CD4-positive, alpha-beta T cell treated with Interleukin-6 for 4 hours (primary cell): Measurements from ENCODE around the gene DNPEP.
"Not testable (repeated sequence)": the region's sequence is repeated elsewhere in the genome, so short reads cannot be mapped to it uniquely, and the experiment has no call there.

ENCODE experiments used
- DNase-seq: peaks from one replicate; pipeline ENCODE4 v3.0.0-alpha.2; 2020; ENCODE audit warnings: mixed read lengths

Gene DNPEP

DNA sequence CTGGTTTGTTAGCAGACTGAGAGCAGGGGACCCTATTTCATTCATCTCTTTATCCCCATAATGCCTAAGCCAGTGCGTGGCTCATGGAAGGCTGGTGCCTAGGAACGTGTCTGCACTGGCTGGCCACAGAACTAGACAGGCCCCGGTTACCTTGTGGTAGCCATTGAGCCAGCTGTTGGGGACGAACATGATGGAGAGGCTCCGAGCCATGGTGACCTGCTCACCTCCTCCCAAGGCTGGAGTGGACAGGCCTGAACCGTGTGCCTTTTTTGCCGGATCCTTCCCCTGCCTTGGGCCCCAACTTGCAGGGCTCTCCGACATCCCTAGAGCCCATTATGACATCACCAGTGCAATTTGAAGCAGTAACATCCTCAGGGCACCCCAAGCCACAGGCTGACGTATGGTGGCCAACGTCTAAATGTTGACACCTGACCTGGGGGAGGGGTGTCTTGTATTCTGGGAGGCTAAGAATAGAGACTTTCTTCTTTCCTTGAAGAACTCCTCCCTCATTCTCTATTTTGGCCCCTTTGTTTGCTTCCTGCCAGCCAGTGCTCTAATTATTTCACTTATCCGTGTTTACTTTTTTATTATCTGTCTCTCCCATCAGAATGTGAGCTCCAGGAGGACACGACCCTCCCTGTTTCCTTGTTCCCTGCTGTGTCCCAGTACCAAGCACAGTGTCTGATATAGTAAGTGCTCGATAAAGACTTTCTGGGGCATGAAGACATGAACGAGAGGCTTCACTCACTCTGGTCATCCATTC, 12.2 kb upstream of the DNPEP start:
- DNase-seq, result no peak

DNA sequence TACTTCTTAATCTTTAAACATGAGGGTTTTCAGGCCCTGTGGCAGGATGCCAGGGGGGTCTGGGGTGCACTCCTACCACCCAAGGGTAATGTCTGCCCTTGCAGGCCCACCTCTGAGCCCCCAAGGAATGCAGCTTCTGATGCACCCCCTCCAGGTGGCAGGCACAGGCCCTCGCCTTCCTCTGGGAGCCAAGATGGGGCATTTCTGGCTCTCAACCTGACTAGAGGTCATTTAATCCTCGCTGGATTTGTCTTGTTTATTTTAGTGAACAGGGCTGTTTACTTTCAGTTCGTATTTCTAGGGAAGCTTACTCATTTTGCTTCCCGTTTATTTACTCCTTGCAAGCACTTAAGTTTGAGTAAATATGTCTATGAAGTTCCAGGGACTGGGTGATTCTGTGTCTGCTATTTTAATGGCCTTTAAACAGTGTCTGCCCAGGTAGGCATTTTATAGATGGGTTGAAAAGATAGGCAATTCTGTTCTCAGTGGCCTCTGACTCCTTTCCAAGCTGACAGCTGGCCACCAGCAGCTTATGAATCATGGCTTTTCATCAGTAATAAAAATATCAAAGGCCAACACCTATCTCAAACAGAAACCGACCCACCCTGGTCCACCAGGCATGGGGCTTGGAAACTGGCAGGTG, 11.1 kb upstream of the DNPEP start:
- DNase-seq, result no peak

DNA sequence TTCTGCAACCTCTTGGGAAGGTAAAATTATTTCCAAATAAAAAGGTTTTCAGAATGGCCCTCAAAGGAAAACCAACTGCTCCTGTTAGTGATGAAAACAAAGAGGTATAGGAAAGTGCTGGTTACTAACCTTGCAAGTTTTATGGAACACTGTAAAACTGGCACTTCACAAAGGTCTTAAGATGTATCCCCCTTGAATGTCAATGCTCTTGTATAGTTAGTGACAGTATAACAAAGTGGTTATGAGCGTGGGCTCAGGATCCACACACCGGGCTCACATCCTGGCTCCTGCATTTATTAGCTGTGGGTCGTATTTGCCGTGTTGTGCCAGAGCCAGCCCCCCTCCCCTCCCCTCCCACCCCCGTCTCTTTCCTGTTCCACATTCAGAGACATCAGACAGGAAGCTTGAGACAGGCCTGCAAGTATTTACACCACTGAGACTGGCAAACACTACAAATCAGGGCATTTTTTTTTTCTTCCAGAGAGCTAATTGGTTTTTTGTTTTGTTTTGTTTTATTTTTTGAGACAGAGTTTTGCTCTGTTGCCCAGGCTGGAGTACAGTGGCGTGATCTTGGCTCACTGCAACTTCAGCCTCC, 9.2 kb upstream of the DNPEP start:
- DNase-seq, result peak; percentile 46

DNA sequence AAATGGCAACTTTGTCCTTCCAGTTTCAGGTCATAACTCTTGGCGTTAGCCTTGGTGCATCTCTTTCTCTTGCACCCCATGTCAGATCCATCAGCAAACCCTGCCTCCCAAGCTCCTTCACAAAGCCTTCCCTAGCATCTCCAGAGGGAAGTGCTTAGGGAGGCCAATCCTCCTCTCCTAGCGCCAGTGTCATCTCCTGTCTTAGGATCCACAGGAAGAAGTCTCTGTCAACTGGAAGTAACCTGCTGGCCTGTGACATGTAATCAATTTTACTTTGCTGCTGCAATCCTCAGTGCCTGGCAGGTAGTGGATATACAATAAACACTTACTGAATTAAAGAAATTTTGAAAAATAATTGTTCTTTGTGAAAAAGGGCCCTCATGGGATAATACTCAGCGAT, 7.9 kb upstream of the DNPEP start:
- DNase-seq, result no peak

DNA sequence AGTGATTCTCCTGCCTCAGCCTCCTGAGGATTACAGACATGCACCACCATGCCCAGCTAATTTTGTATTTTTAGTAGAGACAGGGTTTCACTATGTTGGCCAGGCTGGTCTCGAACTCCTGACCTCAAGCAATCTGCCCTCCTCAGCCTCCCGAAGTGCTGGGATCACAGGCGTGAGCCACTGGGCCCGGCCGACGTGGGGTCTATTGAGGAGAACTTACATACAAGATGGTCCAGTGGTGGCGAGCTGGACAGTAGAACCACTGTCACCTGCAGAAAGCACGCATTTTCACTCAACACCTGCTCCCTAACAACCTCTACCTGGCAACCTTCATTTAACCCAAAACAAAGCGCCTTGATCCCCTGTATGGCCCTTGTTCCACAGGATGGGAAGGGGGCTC, 7.3 kb upstream of the DNPEP start:
- DNase-seq, result not testable (repeated sequence)

DNA sequence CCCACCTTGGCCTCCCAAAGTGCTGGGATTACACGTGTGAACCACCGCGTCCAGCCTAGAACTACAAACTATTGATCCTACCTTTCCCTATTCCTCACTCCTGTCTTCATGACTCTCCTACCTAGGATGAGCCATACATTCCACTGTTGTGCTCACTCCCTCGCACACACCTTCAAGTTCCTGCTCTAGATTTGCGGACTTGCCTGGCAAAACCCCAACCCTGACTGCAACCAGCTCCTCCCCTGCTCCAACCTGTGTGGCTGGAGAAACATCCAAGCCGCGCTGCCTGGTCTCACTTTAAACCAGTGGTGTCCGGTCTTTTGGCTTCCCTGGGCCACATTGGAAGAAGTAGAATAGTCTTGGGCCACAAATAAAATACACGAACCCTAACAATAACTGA, 5.0 kb upstream of the DNPEP start:
- DNase-seq, result no peak

DNA sequence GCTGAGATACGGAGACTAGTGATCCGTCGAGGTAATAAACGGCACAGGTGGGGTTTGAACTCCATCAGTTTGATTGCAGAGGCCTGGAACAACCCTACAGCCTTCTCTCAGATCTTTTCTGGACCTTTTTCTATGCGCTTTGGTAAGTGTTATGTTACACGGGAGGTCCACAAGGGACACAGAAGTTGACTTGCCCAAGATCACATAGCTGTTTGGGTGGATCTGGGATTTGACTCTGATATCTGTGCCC, 1.1 kb upstream of the DNPEP start:
- no peak for DNase-seq

DNA sequence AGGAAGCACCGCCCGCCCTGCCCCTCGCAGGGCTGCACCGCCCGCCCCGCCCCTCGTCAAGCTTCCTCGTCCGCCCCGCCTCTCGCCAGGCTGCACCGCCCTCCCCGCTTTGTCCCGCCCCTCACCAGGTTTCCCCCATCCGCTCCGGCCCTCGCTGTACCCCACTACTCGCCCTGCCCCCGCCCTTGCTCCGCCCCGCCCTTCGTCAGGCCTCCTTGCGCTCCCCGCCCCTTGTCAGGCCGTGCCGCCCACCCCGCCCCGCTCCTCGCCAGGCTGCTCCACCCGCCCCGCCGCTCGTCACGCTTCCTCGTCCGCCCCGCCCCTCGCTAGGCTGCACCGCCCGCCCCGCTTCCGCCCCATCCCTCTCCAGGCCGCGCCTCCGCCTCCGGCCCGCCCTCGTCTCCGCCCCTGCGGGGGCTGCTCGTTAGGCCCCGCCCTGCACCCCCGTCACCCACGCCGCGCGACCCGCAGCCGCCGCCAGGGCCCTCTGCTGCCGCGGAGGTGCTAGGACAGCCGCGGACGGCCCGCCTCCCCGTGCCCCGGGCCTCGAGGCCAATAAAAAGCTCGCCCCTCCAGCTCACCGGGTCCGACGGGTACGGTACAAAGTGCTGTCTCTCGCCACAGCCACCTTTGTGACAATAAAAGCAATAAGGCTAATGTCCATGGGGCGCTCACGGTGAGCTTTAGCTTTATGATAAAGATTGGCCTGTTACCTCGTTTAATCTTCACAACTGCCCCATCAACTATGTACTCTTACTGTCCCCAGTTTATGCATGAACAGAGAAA, 602 bp upstream of the DNPEP start:
- DNase-seq, result peak; percentile 99

DNA sequence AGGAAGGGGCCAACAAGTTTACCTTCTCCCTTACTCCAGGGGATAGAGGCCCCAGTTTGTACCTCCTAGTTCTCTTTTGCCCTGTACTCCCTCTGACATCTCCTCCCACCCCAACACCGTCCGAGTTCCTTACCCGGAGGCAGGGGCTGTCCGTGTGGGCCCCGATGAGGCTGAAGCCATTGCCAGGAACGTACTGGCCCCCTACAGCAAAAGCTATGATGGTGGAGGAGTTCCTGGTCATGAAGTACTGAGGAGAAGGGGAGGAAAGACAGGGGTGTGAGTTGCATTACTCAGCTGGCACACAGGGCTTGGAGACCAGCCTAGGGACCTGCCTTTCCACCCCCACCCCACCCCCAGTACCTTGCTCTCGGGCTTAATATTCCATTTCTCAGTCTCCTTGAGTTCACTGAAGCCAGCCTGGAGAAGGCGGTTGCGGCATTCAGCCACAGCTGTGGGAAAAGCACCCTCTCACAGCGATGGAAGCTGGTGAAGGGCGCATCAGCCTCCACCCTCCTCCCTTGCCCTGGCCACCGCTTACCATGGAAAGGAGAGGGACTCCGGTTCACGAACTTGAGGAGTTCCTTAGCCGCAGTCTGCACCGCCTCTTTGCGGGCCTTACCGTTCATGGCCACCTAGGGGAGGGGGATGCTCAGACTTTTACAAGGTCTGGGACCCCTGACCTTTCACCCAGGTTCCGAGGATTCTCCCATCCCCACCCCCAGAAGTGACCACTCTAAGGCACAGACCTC, 1.0 kb downstream of the DNPEP start:
- DNase-seq, result peak; percentile 16

DNA sequence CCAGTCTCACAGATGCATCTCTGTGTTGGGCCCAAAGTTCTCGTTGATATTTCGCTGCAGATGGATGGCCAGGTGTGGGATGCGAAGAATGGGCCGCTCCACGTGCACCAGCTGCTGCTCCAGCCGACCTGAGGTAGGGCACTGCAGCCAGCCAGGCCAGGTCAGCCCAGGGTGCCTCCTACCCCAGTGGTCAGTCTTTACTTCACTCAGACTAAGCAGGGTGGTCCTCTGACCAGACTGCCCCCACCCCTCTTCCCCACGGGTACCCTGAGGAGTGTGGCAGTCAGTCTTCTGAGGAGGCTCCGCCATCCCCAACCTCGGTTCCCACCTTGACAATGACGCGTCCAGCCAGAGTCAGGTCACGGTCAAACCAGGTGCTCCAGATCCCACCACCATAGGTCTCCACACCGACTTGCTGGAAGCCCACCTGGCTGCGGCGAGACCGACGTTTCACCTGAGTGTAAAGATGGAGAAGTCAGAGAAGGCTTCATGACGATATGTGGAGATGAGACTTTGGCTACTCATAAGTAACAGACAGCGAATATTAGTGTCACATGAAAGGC, 1.7 kb downstream of the DNPEP start:
- DNase-seq, result no peak

DNA sequence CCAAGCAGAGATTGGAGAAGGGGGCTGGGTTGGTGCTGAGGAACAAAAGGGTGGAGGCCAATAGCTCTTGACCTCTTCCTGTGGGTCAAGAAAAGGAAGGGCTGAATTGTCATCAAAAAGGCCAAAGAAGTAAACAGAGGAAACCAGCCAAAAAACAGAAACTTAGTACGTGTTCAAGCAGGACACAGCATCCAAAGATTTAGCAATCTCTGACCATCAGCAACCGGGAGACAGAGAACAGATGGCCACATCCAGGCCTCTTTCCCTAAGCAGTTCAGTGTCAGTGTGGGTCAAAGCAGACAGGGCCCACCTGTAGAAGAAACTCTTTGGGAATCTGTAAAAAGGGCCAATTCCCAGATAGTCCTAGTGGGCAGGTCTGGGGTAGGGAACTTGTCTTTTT, 2.9 kb downstream of the DNPEP start:
- DNase-seq, result no peak

DNA sequence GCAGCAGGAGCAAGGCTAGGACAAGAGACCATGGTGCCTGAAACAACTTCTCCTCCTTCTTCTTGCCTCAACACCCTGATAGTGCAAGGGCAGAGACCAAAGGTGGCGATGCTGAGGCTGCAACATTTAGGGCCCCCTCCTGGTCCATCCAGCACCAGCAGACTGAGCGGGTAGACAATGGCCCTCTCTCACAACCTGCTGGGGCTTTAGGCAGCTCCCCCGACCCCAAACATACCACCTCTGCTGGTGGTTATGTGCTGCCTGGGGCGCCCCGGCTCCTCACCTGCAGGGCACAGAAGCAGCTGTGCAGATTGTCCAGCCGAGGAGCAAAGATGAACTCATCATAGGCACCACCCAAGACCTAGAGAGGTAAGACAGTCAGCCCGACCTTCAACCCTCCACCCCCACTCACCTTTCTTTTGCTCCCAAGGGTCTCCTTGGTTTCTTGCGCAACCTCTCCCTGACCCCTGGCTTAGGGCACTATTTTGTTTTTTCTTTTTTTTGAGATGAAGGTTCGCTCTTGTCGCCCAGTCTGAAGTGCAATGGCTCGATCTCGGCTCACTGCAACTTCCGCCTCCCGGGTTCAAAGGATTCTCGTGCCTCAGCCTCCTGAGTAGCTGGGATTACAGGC, 3.5 kb downstream of the DNPEP start:
- DNase-seq, result no peak

DNA sequence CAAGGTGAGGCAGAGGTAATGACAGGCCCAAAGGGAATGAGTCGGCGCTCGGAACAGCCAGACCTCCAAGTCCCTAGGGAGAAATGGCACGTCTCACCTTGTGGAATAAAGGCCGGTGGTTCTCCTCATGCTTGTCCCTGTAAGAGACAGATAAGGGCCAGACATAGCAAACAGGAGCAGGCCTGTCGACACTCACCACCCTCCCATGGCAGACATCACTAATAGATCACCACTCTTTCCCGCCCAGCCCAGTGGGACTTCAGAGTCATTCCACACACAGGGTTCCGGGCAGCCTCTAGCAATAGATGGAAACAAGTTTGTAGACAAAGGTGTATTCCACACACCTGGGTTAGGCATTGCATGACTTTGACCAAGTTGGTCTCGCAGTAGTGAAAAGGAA, 6.3 kb downstream of the DNPEP start:
- DNase-seq, result no peak

DNA sequence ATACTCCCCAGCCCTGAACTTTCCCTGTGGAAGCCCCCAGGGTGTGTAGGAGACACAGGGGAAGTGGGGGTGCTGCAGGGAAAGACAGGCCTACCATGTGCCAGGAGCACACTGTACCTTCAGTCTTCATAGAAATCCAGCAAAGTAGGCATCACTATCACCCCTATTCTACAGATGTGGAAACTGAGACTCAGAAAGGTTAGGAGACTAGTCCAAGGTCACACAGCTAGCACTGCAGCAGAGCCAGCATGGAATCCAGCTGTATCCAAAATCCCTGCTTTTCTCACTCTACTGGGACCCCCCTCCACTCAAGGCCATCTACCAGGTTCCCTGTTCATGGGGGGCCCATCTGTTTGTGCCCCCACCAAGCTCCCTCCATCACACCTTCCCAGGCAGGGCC, 6.8 kb downstream of the DNPEP start:
- DNase-seq, result no peak

DNA sequence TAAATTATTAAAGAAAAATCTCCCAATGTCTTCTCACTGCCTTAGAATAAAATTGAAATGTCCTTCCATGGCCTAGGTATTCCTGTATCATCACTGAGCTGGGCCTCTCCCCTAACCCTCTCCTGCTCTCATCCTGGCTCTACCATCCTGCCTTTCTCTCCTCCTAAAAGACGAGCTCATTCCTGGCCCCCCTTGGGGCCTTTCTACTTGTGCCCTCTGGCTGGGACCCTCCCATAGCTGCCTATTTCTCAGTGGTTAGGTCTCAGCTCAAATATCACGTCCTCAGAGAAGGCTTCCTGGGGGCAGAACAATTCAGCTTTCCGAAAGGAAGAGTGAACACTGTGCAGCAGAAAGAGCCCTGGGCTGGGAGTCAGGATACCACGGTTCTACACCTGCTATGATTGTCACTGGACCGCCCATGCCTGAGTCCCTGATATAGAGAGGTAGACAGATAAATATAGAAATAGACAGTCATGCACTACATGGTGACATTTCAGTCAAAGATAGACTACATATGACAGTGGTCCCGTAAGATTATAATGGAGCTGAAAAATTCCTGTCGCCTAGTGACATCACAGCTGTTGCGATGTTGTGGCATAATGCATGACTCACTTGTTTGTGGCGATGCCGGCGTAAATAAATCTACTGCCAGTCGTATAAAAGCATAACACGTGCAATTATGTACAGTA, 9.4 kb downstream of the DNPEP start:
- no peak for DNase-seq

DNA sequence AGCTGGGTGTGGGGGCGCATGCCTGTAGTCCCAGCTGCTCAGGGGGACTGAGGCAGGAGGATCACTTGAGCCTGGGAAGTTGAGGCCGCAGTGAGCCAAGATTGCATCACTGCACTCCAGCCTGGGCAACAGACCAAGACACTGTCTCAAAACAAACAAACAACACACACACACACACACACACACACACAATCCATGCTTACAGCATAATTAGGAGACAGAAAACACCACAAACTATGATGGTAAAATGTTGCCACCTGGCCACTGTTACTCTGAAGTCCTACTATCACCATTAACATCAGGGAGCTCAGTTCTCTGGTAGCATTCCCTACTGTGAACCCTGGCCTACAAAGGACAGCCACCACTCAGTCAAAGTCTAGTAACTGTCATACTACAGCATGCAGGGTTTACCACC, 18.3 kb downstream of the DNPEP start:
- no peak for DNase-seq

DNA sequence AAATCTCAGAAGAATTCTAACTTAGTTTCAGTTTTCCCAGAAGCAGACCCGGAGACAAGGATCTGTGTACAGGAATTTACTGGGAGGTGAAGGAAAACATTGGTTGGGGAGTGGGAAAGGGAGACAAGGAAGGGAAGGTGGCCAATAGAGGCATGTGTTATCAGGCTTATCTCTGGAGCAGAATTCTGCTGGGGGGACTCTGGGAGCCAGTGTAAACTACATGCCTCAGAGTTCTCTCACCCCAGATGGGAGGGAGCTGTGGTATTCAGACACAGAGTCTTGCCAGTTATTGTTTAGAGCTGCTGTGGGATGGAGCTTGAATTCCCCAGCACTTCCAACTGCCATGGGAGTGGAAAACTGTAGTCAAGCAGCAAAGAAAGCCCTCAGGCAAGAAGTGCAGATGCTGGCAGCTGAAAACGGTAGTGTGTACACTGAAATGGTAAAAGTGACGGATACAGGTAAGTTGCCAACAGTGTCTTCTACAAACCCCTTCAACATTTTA, 19.0 kb downstream of the DNPEP start:
- DNase-seq, result no peak

DNA sequence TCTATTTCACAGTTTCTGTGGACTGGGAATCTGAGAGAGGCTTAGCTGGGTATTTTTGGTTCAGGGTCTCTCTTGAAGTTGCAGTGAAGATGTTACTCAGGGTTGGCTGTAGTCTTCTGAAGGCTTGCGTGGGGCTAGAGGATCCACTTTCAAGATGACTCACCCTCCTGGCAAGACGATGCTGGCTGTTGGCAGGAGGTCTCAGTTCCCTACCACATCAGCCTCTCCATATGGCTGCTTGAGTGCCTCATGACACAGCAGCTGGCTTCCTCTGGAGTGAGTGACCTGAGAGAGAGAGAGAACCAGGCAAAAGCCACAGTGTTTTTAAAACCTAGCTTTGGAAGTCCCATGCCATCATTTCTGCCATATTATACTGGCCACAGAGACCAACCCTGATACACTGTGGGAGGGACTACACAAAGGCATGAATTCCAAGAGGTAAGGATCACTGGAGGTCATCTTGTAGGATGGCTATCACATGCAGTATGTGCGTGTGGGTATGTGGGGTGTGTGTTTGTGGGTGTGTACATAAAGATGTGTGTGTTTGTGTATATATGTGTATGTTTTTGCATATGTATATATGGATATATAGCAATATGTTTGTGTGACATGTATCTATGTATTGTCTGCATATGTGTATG, 25.1 kb downstream of the DNPEP start:
- no peak for DNase-seq

DNA sequence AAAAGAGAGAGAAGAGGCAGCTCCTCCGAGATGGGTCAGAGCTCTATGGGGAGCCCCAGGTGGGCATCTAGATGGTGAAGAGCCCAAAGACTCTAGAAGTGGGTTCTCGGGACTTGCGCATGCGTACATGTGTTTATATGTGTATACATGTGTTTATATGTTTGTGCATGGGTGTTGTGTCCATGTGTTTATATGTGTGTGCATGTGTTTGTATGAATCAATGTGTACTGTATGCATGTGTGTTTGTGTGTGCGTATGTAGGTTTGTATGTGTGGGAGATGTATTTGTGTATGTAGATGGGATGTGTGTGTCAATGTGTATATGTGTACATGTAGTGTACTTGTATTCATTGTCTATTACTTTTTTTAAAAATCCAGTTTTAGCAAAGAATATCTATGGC, 25.6 kb downstream of the DNPEP start:
- no peak for DNase-seq

DNA sequence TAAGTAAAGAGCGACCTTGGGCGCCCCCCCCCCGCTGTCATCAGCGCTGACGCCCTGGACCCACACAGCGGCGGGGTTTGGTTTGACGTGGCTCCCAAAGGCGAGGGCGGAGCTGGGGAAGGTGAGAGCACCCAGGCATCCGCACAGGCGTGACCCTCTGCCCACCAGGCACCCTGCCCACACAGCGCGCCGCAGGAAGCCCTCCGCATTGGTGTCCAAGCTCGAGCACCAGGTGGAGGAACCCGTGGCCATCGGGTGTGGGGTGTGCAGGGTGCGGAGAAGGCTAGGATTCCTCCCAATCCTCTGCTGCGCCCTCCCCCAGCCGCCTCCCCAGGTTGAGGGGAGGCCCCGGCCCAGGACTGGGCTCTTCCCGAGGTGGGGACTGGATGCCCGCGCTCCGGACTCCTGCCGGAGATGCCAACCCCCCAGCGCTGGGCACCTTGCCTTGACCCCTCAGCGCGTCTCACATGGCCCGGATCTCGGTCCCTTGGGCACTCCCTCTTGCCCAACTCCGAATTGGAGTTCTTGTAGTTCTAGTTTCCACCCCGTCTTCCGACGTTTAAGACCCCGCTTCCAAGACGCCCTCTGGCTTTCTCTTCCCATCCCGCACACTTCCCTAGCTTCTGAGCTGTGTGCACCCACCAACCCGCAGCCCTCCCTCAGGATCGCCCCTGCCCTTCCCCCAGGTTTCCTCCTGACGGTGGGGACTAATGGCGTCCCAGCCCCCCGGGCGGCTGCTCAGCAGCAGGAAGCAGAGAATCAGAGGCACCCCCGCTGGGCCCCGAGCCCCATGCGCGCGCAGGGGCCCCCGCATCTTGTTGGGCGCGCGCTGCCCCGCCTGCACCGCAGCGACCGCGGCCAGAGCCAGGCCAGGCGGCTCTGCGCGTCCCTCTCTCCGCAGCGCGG, 29.3 kb downstream of the DNPEP start:
- no peak for DNase-seq
